Right ventricle myocardium inferior (tissue), 1 donor: ENCODE measurements around the gene SZT2. TPM values are rescaled to one million over a fixed set of nuclear protein-coding genes. Genes with fewer than 3 reads are reported as not detected.
"Not testable (repeated sequence)": the region's sequence is repeated elsewhere in the genome, so short reads cannot be mapped to it uniquely, and the experiment has no call there.

ENCODE experiments used
- ATAC-seq: fragments of 200-7000 bp; cut with Tn5 transposase; one replicate; pipeline ENCODE4 v1.9.1; 2020; ENCODE audit warnings: mild to moderate bottlenecking, moderate library complexity
- DNase-seq: peaks from one replicate; pipeline ENCODE4 v3.0.0; 2021; ENCODE audit errors: missing footprints
- intact Hi-C: fragments of 100-400 bp; cut with DNase I; formaldehyde crosslinking; loops from one replicate; pipeline ENCODE4 v1.11.0; 2022
- total RNA-seq: library from RNA; stranded (reverse); fragmentation: NEBNext Ultra II Directional; extraction: Animal tissue kit (Norgen Biotek cat#: 25700); gene quantifications from one replicate; pipeline ENCODE4 v1.2.1, GENCODE V29; 2021
- donor health status: DM: no; HTN: yes; CAD: no; lungs with severe emphysema.

The SZT2 gene
- total RNA-seq, 1 donor from 2014 or later = 22.5 TPM

DNA sequence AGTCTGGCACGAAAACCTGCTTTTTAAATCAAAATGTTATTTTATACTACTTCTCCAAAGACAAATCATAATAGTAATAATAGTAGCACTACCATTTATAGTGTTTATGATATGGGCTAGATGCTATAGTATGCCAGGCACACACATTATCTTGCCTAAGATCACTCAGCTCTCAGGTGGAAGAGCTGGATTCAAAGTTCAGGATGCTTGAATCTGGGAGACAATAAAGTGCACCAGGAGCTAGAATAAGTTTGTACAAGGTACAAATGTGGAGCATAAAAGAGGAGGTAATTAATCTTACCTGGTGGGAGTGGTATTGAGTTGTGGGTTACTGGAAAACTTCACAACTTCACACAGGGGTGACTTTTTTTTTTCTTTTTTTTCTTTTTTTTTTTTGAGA is 11.9 kb upstream of the SZT2 start:
- intact Hi-C loops = no loop called here
- ATAC-seq = no peak
- DNase-seq = no peak

DNA sequence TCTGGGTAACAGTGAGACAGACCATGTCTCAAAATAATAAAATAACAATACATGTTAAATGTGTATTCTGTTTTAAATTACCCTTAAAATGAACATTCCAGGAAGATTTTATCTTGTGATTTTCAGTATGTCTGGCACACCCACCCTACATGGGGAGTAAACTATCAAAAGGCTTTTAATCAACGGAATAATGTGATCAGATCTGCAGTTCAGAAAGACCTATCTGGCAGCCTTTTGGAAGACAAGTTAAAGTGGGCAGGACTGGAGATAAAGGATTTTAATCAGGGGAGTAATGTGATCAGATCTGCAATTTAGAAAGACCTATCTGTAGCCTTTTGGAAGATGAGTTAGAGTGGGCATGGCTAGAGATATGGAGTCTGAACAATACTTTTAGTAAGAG is 10.2 kb upstream of the SZT2 start:
- ATAC-seq = no peak
- intact Hi-C loops = no loop called here
- DNase-seq = no peak

DNA sequence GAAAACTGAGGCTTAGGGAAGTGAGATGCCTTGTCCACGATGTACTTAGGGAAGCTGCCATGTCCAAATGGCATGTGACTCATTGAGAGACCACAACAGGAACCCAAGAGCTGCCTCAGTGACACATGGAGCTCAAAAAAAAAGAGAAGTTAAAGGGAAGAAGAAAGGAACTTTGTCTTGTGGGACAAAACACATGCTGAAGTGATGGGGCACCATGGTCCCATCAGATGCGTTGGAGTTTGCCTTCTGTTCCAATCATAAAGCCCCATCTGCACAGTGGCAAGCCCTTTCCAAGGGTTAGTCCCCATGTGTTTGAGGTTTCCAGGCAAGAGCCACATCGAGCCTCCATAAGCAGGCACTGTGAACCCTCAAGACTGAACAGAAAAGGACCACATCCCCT is 8.1 kb upstream of the SZT2 start:
- DNase-seq = no peak
- ATAC-seq = peak; percentile 40
- intact Hi-C loops = loop anchor here (2.0 kb wide), 1 partner anchor 143 kb away; no protein-coding TSS in a partner anchor

DNA sequence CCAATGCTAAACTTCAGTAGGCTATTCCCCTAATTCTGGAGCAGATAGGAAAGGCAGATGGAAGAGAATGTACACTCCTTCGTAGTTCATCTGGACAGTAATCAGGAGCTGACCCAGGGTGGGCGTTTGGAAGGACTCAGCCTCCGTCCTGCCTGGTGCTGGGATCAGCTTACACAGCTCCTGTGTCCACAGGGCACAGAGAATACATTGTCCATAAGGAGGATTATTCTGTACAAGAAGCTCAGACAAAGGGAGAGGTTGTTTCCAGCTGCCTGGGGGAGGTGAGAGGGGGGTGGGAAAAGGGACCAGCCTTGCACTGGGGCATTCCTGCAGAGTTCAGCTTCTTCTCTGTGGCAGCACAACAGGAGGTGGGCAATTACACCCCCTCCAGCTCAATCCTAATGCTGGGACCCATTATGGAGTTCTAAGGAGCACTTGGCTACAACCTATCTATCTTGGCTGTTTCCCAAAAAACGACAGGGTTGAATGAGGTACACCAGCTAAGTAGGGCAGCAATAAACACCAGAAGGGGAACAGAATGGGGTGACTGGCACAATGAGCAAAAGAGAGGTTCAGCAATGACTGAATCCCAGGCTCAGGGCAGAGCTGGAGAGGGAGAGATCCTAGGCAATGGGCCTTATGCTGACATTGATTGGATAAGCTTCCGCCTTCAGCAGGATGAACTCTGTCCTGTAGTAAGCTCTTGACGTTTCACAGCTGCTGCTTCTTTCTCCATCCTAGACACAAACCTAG is 7.5 kb upstream of the SZT2 start:
- ATAC-seq (peak; percentile 52), DNase-seq (no peak)
- intact Hi-C loops = loop anchor here (2.0 kb wide), 1 partner anchor 143 kb away; no protein-coding TSS in a partner anchor

DNA sequence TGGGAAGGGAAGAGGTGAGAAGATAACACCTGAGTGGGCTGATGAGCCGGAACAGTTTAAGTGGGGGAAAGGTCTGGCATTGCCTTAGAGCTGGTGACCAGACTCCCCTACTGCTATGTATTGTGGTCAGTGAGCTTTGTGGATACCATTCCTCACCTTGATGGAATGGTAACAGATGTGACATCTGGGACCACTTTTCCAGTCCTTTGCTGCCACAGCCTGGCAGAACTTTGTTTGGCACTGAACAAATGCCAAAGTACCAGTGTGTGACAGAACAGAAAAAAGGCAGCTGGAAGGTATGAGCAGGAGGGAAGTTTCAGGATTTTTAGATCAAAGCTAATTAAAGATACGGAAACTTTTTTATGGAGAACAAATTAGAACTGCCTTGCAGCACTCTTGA is 6.2 kb upstream of the SZT2 start:
- peak; percentile 35 for ATAC-seq
- intact Hi-C loops = loop anchor here (2.0 kb wide), 1 partner anchor 145 kb away; no protein-coding TSS in a partner anchor

DNA sequence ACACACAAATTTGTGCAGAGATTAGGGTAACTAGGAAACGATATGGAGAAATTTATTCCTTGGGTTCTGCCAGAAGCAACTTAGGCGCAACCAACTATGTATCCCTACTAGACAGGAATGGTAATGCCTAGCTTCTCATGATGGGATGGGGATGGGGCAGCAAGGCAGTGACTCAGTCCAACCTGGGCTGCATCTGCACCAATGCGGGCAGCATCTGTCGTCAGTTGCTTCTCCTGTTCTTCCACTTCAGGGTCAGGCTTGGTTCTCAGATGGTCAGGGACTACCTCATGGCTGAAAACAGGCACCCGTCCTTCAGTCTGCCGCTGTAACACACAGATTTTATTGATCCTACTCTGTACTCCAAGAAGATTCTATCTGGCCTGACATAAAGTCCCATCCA is 3.0 kb upstream of the SZT2 start:
- DNase-seq = no peak
- intact Hi-C loops = no loop called here
- no peak for ATAC-seq

More for the DNA sequence above, 6.2 kb upstream of the SZT2 start:
- DNase-seq = no peak

DNA sequence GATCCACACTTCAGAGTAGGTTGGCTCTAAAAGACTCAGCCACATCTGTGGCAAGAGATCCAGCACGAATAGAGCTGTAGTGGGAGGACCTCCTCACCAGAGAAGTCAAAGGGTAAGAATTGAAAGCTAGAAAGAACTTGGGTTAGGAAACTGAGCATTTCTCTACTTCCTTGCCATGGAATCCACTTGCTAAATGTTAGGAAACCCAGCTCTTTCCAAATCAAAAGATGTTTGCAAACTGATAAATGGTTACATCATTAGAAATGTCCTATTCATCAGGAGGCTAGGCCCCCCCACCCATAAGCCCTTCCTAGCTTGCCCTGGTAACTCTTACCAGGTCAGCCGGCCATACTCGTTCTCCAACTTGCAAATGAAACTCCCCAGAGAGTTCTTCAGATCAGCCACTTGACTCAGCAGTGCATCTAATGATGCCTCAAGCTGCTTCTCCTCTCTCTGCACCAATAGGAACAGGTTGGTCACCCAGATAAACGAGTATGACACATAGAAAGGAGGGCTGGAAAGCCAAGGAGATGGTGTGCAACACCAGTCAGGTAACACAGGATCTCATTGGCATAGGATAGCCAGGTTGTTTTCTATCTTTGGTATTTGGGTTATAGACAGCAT is 1.6 kb upstream of the SZT2 start:
- DNase-seq (no peak), ATAC-seq (no peak)
- intact Hi-C loops = loop anchor here (2.0 kb wide), 1 partner anchor 19 kb away; the partner anchor contains the start of gene ELOVL1

DNA sequence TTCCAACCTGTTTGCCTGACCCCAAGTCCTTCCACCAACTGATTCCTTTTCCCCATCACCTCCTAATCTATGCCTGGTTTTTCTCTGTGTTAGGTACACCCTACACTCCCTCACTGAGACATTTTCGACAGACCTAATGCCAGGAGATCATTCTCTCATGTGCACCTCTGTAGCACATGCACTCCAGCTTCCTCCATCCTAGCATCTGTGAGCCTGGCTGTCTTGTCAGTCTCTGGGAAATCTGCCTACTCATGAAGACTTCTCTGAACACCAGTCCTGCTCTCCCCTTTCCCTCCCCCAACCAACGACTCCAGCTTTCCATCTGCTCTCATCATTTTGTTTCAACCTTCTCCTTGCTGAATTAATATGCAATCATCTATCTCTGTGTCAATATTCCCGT is 1.1 kb upstream of the SZT2 start:
- intact Hi-C loops = loop anchor here (2.0 kb wide), 1 partner anchor 20 kb away; the partner anchor contains the start of gene ELOVL1
- DNase-seq (no peak), ATAC-seq (no peak)

DNA sequence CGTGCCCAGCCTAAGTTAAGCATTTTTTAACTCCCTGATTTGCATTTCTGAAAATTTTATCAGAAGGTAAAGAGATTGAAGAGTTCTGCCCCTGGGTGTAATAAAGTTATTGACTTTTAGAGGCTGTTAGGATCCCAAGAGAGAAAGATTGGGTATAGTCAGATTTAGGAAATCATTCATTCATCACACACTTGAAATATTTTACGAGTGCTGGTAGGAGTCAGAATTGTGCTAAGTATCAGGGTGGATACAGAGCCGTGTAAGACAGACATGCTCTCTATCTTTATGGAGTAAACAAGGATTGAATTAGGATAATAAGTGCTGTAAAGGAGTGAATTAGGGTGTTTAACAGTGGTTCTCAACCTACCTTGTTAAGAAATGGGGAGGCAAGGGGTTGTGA is 3.0 kb downstream of the SZT2 start:
- intact Hi-C loops = no loop called here
- ATAC-seq (no peak), DNase-seq (no peak)

DNA sequence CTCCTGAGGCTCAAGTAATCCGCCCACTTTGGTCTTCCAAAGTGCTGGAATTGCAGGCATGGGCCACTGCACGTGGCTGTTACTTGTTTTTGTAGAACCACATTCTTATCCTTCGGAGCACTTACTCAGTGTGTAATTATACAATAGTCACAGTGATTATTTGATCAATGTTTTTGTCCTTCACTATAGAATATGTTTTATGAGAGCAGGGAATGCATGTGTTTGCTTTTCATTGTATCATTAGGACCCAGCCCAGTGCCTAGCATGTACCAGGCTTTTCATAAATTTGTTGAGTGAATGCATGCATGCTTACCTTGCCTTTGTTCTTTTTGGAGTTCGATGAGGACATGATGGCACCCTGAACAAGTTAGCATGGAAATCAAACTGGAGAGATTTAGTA is 5.8 kb downstream of the SZT2 start:
- ATAC-seq = no peak

DNA sequence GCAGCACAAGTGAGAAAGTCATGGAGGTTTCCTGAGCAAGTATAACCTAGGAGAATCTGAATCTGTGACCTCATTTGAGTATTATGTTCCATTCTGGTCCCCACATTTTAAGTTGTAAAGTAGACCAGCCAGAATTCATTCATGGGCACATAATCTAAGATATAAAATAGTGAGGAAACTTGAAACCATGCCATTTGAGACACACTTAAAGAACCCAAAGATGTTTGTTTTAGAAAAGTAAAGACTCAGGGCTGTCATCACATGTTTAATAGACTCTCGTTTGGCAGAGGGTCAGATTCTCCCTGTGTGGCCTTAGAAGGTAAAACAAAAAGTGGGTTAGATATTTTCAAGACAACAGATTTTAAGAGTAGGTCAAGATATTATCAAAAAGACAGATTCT is 6.4 kb downstream of the SZT2 start:
- no peak for DNase-seq
- intact Hi-C loops = no loop called here
- no peak for ATAC-seq

More for the DNA sequence above, 5.8 kb downstream of the SZT2 start:
- intact Hi-C loops = no loop called here
- no peak for DNase-seq

DNA sequence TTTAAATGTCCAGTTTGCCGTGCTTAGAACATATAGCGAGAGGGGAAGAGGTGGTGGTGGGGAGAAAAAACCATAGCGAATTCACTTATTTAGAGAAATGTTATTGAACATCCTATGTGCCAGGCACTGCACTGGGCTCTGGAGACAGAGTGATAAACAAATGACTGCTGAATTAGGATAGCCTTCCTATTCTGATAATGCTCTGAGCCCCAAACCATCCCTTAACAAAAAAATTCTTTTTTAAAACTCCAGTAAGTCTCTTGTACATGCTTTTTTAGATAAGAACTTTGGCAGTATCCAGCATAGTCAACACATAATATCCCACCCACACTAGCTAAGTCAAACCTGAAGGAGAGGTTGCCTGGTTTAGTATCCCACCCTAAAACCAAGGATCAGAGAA is 8.5 kb downstream of the SZT2 start:
- DNase-seq = no peak
- no peak for ATAC-seq
- intact Hi-C loops = no loop called here

DNA sequence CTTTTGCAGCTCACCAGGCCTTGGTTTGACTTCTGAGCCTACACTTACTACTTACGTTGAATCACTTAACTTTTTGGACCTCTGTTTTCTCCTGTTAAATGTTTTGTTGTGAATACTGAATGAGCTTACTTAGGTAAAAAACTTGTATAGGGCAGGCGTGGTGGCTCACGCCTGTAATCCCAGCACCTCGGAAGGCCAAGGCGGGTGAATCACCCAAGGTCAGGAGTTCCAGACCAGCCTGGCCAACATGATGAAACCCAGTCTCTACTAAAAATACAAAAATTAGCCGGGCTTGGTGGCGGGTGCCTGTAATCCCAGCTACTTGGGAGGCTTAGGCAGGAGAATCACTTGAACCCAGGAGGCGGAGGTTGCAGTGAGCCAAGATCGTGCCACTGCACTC is 10.7 kb downstream of the SZT2 start:
- ATAC-seq, DNase-seq, intact Hi-C loops: not testable (repeated sequence)

DNA sequence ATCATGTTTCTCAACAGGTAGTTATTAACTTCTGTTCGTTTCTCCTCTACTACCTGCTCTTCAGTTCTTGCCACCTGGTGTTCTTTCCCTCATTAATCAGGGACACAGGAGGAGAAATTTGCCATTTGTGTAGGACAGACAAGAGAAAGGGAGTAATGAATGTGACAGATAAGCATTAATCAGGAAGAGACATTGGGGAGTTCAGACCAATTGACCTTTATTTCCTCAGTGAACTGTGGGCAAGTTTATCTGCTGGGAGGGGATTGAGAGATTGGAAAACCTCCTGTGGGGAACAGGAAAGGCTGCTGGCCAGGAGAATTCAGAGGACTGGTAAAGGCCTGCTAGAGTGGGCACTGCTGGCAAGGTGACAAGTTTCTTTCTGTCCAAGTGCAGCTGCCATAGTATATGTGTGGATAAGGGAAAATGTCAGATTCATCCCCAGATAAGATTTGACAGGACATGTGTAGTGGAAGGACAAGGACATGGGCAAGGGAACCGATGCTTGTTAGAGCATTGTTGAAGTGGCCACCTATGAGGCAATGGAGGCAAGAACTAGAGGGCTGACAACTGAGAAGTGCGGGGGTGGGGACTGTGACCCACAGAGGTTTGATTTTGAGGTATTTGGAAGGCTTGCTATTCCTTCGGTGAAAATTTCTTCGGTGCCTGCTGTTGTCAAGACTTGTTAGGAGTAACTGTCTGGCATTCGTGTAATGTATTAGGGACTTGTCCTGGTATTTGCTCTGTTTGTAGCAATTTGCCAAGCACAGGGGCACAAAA is 12.6 kb downstream of the SZT2 start:
- intact Hi-C loops = no loop called here
- no peak for DNase-seq
- ATAC-seq = no peak

DNA sequence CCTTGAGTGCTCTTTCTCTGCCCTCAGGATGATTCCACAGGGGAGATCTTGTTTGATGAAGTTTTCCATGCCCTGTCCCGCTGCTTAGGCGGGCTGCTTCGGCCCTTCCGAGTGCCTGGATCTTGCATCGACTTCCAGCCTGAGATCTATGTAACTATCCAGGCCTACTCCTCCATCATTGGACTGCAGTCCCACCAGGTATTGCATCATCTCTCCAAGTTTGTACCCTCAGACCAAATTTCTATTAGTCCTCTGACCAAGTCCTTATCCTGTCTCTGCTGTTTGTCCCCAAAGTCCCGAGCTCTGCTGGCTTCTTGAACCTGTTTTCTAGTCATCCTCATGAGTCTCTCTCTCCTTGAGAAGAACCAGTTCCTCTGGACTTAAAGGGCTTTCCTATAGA is 14.7 kb downstream of the SZT2 start:
- ATAC-seq = no peak

DNA sequence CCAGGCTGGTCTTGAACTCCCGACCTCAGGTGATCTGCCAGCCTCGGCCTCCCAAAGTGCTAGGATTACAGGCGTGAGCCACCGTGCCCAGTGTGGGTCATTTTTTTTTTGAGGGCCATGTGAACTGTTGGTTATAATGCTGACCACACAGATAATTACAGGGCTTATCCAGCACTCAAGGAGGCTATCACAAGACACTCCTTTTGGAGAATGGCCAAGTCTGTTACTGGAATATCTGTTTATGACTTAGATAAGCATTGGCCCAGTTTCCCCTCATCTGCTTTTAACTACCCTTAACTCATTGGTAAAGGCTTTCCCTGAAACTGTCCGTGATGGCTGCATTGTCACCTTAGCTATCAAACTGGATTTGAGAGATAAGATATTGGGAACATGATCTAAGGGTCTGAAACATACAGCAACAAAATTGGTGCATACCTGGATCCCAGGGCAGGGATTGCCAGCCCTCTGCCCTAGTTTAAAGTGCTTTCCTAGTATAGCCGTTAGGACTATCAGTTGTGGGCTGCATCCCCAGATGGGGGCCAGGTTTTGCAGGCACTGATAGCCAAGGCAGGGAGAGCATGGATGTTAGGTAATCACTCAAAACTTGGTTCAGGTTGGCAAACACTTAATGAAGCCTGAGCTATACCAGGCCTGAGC is 15.6 kb downstream of the SZT2 start:
- no peak for ATAC-seq

More for the DNA sequence above, 14.7 kb downstream of the SZT2 start:
- DNase-seq = no peak
- intact Hi-C loops = no loop called here

DNA sequence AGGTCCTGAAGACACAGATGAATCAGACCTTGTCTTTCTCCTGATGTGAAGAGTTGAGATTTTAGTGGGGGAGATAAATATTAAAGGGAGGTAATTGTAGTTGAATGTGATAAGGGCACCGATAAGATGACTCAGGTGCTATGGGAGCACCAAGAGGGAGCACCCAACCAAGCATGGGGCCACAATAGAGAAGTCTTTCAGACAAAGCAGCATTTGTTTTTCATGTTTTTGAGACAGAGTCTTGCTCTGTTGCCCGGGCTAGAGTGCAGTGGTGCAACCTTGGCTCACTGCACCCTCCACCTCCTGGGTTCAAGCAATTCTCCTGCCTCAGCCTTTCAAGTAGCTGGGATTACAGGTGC is 16.2 kb downstream of the SZT2 start:
- intact Hi-C loops = no loop called here
- no peak for ATAC-seq
- DNase-seq = no peak

More for the DNA sequence above, 15.6 kb downstream of the SZT2 start:
- no peak for DNase-seq
- intact Hi-C loops = no loop called here

DNA sequence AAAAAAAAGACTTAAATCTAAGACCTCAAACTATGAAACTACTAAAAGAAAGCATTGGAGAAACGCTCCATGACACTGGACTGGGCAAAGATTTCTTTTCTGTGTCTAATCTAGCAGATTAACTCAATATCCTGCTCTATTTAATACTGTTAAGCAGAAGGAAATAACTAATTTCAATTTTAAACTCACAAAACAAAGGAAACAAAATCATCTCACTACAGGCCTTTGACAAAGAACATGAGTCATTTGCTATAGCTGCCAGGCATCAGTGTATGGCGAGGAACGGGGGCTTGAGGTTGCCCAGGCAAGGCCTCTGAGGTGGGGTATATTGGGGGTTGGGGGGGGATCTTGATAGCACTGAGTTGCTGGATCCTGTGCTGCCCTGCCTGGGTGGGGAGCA is 20.9 kb downstream of the SZT2 start:
- DNase-seq (no peak), ATAC-seq (no peak)
- intact Hi-C loops = no loop called here

DNA sequence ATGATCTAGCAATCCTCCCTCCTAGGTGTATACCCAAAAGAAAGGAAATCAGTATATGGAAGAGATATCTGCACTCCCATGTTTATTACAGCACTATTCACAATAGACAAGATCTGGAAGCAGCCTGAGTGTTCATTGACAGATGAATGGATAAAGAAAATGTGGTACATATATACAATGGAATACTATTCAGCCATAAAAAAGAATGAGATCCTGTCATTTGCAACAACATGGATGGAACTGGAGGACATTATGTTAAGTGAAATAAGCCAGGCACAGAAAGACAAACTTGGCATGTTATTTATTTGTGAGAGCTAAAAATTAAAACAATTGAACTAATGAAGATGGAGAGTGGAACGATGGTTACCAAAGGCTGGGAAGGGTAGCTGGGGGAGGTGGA is 23.7 kb downstream of the SZT2 start:
- ATAC-seq, intact Hi-C loops, DNase-seq: not testable (repeated sequence)
